HepG2 (cell line): ENCODE data around the gene RP2. TPM values are rescaled to one million over a fixed set of nuclear protein-coding genes. Genes with fewer than 3 reads are reported as not detected.

Experiments
- ARID3A ChIP-seq: IDR thresholded peaks from 2 replicates; pipeline ENCODE4 v1.6.1; 2012; ENCODE audit warnings: low read depth, low read length, improper control_type of control experiment
- ARNT2 ChIP-seq: sonication (generic); formaldehyde crosslinking; IDR thresholded peaks from 2 replicates; pipeline ENCODE4 v1.8.0; 2022; ENCODE audit warnings: mild to moderate bottlenecking, low read depth, missing genetic modification reagents, moderate library complexity
- FIP1L1 ChIP-seq: fragments of 200-400 bp; formaldehyde crosslinking; IDR thresholded peaks from 2 replicates; pipeline ENCODE4 v1.6.1; 2018; ENCODE audit warnings: low read depth, mild to moderate bottlenecking, low read length, moderate library complexity, borderline replicate concordance; ENCODE audit not compliant: insufficient read depth
- LBX2 ChIP-seq: sonication (generic); formaldehyde crosslinking; IDR thresholded peaks from 2 replicates; pipeline ENCODE4 v1.5.0; 2020; ENCODE audit warnings: missing genetic modification reagents, mild to moderate bottlenecking, borderline replicate concordance
- MIER2 ChIP-seq: IDR thresholded peaks from 2 replicates; pipeline ENCODE4 v1.6.1; 2016; ENCODE audit warnings: missing biosample characterization, missing genetic modification reagents
- POLR2G ChIP-seq: fragments of 200-400 bp; formaldehyde crosslinking; IDR thresholded peaks from 2 replicates; pipeline ENCODE4 v1.6.1; 2018; ENCODE audit warnings: mild to moderate bottlenecking, low read depth, low read length, moderate library complexity
- SALL2 ChIP-seq: sonication (generic); formaldehyde crosslinking; IDR thresholded peaks from 2 replicates; pipeline ENCODE4 v1.8.1; 2023; ENCODE audit warnings: mild to moderate bottlenecking, missing genetic modification reagents, inconsistent platforms
- SOX13 ChIP-seq, 3 experiments: fragments of 450-650 bp in 1 of 3; sonication (generic) in 1 of 3; formaldehyde crosslinking in 1 of 3; IDR thresholded peaks in 2 of 3; conservative IDR thresholded peaks in 1 of 3; 2 replicates each; pipeline versions ENCODE4 v1.5.0 to v1.6.1; 2016 to 2020; ENCODE audit warnings: antibody characterized with exemption in 1 of 3, mild to moderate bottlenecking in 1 of 3, missing compliant biosample characterization in 1 of 3, missing genetic modification reagents in 1 of 3, moderate library complexity in 1 of 3
- TCF7 ChIP-seq: sonication (generic); IDR thresholded peaks from 2 replicates; pipeline ENCODE4 v1.6.1; 2016; ENCODE audit warnings: antibody characterized with exemption, low read depth
- ZNF136 ChIP-seq: sonication (generic); formaldehyde crosslinking; IDR thresholded peaks from 2 replicates; pipeline ENCODE4 v1.8.1; 2022; ENCODE audit warnings: low read depth, mild to moderate bottlenecking, moderate library complexity, missing genetic modification reagents
- ZNF280D ChIP-seq: sonication (generic); formaldehyde crosslinking; IDR thresholded peaks from 2 replicates; pipeline ENCODE4 v1.5.1; 2020; ENCODE audit warnings: mild to moderate bottlenecking, missing genetic modification reagents
- ZNF329 ChIP-seq: sonication (generic); formaldehyde crosslinking; IDR thresholded peaks from 2 replicates; pipeline ENCODE4 v1.9.0; 2021; ENCODE audit warnings: low read depth, mild to moderate bottlenecking, missing genetic modification reagents
- ZNF775 ChIP-seq: sonication (generic); formaldehyde crosslinking; IDR thresholded peaks from 2 replicates; pipeline ENCODE4 v1.4.0; 2020; ENCODE audit warnings: missing genetic modification reagents, mild to moderate bottlenecking, moderate library complexity, borderline replicate concordance
- ZSCAN12 ChIP-seq: sonication (generic); formaldehyde crosslinking; IDR thresholded peaks from 2 replicates; pipeline ENCODE4 v1.9.0; 2021; ENCODE audit warnings: mild to moderate bottlenecking, missing genetic modification reagents
- ZSCAN29 ChIP-seq: sonication (generic); formaldehyde crosslinking; conservative IDR thresholded peaks from 2 replicates; pipeline ENCODE4 v1.4.0; 2020; ENCODE audit warnings: mild to moderate bottlenecking, missing genetic modification reagents
- polyA plus RNA-seq, 8 experiments: library from polyadenylated mRNA; depleted of rRNA in 3 of 8; stranded (reverse) in 7 of 8; unstranded in 1 of 8; fragments of >200 nt; fragmentation: Illumina TruSeq in 4 of 8; extraction: Trizol in 4 of 8; gene quantifications; 2 replicates each; pipeline versions ENCODE4 v1.2.1 to v1.2.3, GENCODE V29; 2011 to 2016; ENCODE audit warnings: low read depth in 4 of 8, missing spikeins in 1 of 8, mixed read lengths in 1 of 8; ENCODE audit not compliant: insufficient read depth in 1 of 8
- total RNA-seq, 5 experiments: library from RNA; depleted of rRNA; stranded (reverse); fragments of >200 nt; fragmentation: Illumina TruSeq; extraction: Trizol; gene quantifications; 2 replicates each; pipeline ENCODE4 v1.2.3, GENCODE V29; 2016; ENCODE audit warnings: low read depth in 1 of 5
- TF ChIP-seq, protein P1 (sequence below): sonication (generic); formaldehyde crosslinking; IDR thresholded peaks from 2 replicates; pipeline ENCODE4 v1.4.0; 2020; ENCODE audit warnings: mild to moderate bottlenecking, missing genetic modification reagents

Gene RP2
- total and polyA plus RNA-seq, 2 of the 13 experiments (the other 11 are each of a cell fraction or from before 2014, with no cell fraction given): 5.0 to 9.9 TPM

DNA sequence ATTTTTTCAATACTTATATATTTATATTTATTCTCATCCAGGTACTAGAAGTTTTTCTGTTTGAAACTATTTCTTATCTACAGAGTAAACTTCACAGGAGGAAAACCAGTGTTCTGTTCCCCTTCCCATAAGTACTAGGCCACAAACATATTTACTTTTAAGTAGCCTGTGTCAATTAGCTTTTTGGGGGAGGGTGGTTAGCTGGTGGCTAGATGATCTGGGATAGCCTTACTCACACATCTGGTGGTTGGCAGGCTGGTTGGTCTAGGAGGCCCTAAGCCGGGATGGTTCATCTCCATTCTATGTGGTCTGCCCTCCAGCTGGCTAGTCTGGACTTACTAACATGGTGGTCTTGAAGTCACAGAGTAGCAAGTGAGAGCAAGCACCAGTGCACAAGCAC is 81.6 kb downstream of the RP2 start (continued):
- TF ChIP-seq ZNF280D (CRISPR knock-in tag) (no peak), ZSCAN29 (CRISPR knock-in tag) (no peak), SALL2 (CRISPR knock-in tag) (no peak), ZNF329 (CRISPR knock-in tag) (no peak), TCF7 (peak; percentile 50), ZNF775 (CRISPR knock-in tag) (no peak), ZNF136 (CRISPR knock-in tag) (no peak), ARNT2 (no peak), MIER2 (CRISPR knock-in tag) (no peak), FIP1L1 (no peak), LBX2 (CRISPR knock-in tag) (no peak), SOX13 (IDR thresholded peaks at IDR 0.05) (no peak), SOX13 (CRISPR knock-in tag; conservative IDR thresholded peaks at IDR 0.05 in 1 of 2, IDR thresholded peaks at IDR 0.05 in 1 of 2) (peak in 1 of 2 experiments; percentile 70; a peak in 2 of 4 replicates), POLR2G (no peak), ZSCAN12 (CRISPR knock-in tag) (no peak), ARID3A (no peak)
- TF ChIP-seq, protein P1, sequence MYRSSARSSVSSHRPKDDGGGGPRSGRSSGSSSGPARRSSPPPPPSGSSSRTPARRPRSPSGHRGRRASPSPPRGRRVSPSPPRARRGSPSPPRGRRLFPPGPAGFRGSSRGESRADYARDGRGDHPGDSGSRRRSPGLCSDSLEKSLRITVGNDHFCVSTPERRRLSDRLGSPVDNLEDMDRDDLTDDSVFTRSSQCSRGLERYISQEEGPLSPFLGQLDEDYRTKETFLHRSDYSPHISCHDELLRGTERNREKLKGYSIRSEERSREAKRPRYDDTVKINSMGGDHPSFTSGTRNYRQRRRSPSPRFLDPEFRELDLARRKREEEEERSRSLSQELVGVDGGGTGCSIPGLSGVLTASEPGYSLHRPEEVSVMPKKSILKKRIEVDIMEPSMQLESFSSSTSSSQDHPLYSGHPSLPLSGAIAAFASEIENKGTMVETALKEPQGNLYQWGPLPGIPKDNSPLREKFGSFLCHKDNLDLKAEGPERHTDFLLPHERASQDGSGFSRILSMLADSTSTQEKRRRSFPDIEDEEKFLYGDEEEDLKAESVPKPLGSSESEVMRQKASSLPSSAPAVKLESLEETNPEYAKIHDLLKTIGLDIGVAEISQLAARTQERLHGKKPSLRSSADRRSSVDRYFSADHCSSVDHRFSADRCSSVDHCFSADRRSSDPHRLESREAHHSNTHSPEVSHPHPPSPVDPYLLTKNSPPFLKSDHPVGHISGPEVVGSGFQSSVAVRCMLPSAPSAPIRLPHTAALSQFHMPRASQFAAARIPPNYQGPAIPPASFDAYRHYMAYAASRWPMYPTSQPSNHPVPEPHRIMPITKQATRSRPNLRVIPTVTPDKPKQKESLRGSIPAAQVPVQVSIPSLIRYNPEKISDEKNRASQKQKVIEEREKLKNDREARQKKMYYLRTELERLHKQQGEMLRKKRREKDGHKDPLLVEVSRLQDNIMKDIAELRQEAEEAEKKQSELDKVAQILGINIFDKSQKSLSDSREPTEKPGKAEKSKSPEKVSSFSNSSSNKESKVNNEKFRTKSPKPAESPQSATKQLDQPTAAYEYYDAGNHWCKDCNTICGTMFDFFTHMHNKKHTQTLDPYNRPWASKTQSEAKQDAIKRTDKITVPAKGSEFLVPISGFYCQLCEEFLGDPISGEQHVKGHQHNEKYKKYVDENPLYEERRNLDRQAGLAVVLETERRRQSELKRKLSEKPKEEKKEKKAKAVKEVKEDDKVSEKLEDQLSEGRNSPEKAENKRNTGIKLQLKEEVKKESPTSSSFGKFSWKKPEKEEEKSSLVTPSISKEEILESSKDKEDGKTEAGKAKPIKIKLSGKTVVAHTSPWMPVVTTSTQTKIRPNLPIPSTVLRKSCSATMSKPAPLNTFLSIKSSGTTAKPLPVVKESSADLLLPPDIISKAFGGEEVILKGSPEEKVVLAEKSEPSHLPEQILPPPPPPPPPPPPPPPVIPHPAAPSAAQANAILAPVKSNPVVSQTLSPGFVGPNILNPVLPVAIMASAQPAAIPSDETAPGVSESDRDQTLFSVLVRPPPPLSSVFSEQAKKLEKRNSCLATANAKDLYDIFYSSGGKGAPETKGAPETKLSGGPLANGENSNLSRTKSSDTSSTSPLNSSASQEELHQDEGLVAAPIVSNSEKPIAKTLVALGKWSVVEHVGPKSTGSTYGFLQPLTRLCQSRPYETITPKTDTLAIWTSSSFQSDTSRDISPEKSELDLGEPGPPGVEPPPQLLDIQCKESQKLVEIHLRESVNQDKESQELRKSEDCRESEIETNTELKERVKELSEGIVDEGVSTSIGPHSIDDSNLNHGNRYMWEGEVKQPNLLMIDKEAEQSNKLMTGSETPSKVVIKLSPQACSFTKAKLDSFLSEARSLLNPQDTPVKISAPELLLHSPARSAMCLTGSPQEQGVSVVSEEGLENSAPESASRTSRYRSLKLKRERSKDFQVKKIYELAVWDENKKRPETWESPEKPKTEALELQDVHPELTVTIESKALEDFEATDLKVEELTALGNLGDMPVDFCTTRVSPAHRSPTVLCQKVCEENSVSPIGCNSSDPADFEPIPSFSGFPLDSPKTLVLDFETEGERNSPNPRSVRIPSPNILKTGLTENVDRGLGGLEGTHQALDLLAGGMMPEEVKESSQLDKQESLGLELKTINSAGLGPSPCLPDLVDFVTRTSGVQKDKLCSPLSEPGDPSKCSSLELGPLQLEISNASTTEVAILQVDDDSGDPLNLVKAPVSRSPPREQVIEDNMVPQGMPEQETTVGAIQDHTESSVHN (CRISPR knock-in tag): no peak
